AG09309 (cell line): ENCODE results near the gene GLT8D2.

Source experiments
- DNase-seq: peaks from one replicate; pipeline ENCODE4 v3.0.0-alpha.2; 2010; ENCODE audit warnings: low read depth
- H3K4me3 ChIP-seq: 2 replicates; pipeline ENCODE4 v1.5.1; 2011; ENCODE audit warnings: mild to moderate bottlenecking, low read depth, low read length, moderate library complexity; ENCODE audit not compliant: control insufficient read depth
- CTCF ChIP-seq: IDR thresholded peaks from 2 replicates; pipeline ENCODE4 v1.5.1; 2011; ENCODE audit warnings: mild to moderate bottlenecking, low read depth, low read length, inconsistent platforms; ENCODE audit not compliant: insufficient read depth, control insufficient read depth; ENCODE audit errors: missing control alignments

GLT8D2 gene

GRCh38 chr12:103960616-103961227 lies 89.3 kb downstream of the GLT8D2 start:
- DNase-seq = no peak
- TF ChIP-seq CTCF = no peak
- no peak overlapping the region for H3K4me3 ChIP-seq

GRCh38 chr12:103958621-103959020 lies 91.4 kb downstream of the GLT8D2 start:
- no peak for TF ChIP-seq CTCF
- no peak for DNase-seq
- no peak overlapping the region for H3K4me3 ChIP-seq

- TF ChIP-seq CTCF = no peak
- no peak for DNase-seq
- no peak overlapping the region; the same call in 1 of the 2 replicates for H3K4me3 ChIP-seq
These were observed 92.1 kb downstream of the GLT8D2 start for GRCh38 chr12:103957865-103958388.

- peak overlapping the region; percentile 96 for H3K4me3 ChIP-seq
- no peak for DNase-seq
- TF ChIP-seq CTCF = no peak
These were observed 93.4 kb downstream of the GLT8D2 start for GRCh38 chr12:103956509-103957027.

GRCh38 chr12:103955811-103956508 lies 94.0 kb downstream of the GLT8D2 start:
- DNase-seq = no peak
- no peak for TF ChIP-seq CTCF
- peak overlapping the region; percentile 96 for H3K4me3 ChIP-seq

- no peak overlapping the region for H3K4me3 ChIP-seq
- TF ChIP-seq CTCF = no peak
- no peak for DNase-seq
These were observed 97.5 kb downstream of the GLT8D2 start for GRCh38 chr12:103952497-103952896.
